ENCODE data around the gene MEIS2.

MEIS2 gene

DNA sequence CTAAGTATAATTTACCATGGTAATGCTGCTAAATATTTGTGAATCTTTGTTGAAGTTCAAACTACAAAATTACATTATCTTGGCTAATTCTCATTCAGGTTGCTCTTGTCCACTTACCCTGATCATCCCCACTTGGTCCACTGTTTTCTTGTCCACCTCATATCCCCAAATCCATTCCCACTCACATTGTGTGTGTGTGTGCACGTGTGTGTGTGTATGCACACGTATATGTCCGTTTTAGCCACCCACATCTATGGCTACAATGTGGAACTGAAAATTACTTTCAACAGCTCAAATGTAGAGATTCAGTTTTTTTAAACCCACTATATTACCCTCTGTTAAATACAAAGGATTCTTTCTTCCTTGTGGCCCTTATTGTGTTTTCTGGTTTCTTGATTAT lies 15.2 kb upstream of the MEIS2 start:
- FAIRE-seq (no peak), DNase-seq (ENCODE audit: insufficient read length, low spot score) (no peak)

DNA sequence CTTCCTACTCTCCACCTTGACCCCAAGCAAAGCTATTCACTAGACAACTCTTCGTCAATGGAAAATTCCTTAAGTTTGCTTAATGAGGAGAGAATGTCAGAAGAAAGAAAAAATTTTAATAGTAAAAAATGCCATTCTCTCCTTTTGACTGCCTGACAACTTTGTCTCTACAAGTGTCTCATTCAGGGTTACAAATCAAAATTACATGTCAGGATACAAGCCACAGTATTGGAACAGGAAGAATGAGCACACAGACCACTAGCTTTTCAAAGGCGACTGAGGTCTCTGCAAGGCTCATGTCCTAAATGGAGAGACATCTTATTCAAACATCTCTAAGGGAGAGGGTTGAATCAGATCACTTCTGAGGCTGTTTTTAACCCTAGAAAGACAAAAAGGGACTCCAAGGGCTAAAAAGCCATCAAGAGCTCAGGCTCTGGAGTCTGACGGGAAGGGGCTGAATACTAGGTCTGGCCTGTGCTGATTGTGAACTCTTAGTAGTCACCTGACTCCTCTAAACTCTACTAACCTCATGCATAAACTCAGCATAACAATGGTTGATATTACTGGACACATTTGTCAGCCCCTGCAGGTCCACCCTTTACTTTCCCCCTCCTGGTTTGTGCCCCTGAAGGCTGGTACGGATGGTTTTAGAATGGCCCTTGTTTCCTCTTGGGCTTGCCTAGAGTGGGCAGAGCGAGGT lies 12.8 kb upstream of the MEIS2 start:
- no peak for FAIRE-seq
- DNase-seq (ENCODE audit: insufficient read length, low spot score): no peak

DNA sequence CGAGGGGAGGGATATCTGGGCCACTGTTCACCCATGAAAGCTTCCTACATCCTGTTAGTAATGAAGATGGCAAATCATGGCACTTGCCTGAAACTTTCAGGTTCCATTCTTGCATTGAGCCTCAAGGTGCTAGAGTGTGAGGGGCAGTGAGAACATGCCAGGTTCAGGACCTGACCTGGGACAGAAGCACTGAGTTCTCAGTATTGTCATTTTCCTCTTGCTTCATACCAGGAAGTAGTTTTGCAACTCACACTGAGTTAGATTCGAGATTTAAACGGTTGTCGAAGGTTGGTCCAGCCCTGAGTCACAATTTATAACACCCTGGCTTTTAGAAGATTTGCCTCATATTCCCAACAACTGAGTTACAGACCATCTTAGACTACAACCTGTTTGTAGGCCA lies 11.8 kb upstream of the MEIS2 start:
- DNase-seq (ENCODE audit: insufficient read length, low spot score) (no peak), FAIRE-seq (no peak)

DNA sequence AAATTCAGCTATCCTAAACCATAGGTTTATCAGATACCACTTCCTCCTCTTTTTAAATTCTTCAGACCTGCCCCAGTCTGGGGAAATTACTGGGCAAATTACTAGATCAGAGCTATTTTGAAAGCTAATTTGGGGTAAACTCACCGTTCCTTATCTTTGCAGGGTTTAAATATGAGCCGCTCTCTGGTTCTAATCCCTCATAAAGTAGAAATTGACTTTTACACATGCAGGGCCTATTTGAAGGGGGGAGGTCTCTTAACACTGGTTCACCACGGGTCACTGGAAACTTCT lies 11.0 kb upstream of the MEIS2 start:
- FAIRE-seq (no peak), DNase-seq (ENCODE audit: insufficient read length, low spot score) (no peak)

DNA sequence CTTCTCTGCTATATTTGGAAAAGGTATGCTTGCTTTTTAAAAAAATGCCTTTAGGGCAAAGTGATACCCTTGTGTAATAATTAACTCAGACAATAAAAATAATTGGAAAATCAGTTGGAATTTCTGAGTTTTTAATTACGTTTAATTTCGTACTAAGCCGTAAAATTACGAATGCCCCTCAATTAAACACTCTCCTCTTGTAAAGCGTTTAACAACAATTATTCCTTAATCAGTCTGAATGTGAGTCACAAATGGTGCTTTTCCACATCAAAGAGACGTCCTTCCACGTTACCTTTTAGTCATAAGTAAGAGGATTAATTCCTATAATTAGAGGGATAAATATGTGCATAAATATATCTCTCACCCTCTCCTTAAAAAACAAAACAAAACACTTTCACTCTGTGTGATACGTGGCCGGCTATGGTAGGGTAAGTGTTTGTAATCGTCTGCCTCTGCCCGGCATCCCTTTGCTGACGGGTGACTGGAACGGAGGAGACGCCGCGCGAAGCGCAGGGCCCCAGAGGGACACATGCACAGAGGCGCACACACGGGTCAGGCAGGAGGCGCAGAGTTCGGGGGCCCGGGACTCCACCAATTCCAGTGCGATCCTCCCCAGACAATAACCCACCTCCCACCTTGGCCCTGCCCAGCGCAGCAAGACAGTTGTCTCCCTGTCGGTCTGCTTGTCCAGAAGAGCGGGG lies 9.7 kb upstream of the MEIS2 start:
- FAIRE-seq (no peak), DNase-seq (ENCODE audit: insufficient read length, low spot score) (no peak)

DNA sequence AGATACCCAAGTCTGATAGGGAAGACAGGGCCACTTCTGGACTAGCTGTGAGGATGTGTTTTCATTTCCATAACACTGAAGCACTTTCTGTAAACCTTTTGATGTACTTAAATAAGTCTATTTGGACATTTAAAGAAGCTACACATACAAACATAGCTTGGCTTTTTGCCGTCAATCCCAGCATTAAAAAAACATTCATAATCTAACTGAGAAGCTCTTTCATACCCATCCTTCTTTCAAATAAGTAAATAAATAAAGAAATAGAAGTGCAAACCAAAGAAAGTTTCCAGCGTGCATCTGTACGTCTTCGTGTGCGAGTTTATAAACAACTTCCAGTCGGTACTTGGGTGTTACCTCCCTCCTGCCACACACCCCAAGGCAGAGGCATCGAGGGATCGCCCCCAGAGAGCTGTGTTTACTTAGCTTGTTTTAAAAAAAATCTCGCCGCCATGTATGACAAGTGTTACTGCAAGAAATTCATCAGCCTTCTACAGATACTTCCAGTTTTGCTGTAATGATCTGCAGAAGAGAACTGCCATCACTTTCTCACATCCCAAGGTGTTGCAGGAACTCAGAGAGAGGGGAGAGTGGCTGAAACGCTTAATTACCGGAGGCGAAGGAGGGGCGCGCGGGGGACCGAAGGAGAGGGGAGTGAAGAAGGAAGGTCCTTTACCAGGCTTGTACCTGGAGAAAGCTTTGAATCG lies 9.0 kb upstream of the MEIS2 start:
- FAIRE-seq (no peak), DNase-seq (ENCODE audit: insufficient read length, low spot score) (no peak)

DNA sequence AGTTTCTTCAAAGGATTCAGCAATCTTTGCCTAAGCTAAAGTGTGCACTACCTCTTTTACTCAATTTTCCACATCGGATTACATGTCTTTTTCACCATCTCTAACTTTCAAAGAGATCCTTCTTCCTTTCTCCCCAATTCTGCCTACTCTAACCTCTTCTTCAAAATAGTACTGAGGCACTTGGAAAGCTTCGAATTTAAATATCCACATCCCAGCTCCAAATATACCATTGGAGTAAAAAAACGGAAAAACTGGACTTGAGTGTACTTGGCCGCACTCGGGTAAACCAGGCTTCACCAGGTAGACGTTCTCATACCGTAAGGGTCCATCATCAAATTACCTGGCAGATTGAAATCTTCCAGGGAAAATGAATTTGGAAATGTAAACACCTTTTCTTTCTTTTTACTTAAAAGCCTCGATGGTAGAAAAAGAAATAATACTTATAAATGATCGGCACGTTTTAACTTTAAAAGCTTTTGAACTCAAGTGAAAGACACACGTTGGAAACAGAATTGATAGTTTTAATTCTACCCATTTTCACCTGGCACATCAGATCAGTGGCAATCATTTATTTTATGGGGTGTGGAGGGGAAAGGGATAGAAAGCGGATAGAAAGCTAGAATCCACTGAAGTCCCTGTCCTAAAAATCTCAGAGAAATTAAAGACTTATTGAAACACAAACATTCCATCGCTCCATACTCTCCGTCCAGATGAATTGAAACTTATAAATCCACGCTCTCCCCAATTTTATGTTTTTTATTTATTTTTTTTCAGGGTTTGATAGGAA lies 8.2 kb upstream of the MEIS2 start:
- FAIRE-seq: no peak
- DNase-seq (ENCODE audit: insufficient read length, low spot score): no peak

DNA sequence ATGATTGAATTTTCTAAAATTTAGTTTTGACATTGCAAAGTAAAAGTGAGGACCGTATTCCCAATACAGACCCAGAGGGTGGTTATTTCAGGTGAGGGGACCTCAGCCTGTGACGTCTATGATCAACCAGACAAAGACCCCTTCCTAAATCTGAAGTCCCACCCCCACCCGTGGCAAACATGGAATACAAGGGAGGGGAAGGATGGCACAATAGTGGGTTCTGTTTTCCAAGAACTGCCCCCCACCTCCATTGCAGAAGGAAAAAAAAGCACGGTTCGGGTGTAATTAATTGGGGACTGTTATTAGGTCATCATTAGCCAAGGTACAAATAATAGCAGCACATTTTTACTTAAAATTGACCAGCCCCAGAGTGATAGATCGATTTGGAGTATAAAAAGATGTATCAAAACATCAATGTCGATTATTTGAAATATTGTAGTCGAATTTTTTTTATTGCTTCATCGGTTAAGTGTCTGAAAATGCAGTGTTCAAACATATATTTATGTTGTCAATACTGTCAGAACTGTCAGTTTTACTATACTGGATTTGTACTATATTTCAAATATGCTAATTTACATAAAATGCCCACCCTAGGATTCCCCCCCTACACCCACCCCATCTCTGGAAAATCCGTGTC lies 7.5 kb upstream of the MEIS2 start:
- no peak for FAIRE-seq
- no peak for DNase-seq (ENCODE audit: insufficient read length, low spot score)

DNA sequence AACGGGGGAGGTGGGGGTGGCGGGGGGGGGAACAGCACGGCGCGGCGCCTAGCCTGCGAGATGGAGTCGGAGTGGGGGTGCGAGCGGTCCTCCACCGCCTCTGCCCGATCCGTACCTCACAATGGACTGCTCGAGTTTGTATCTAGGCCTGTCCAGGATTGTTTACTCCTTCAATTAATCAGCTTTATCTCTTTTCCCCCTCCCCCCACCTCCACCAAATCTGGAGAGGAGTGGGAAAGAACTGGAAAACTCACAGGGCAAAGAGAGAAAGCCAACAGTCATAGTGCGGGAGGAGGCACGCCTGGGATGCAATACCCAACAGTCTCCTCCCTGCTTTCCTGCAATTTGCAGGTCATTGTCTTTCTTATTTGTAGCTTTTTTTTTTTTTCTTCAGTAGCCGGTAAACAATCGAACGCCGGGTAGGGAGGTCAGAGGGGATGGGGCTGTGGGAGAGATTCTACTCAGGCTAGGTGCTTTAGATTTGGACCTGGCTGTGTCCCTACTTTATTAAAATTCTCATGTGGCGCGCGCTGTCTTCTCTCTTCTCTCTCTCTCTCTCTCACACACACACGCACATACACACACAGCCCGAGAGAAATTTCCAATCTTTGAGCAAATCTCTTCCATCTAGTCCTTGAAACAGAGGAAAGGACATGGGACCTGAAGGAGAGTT lies 6.9 kb upstream of the MEIS2 start:
- DNase-seq (ENCODE audit: insufficient read length, low spot score) (no peak), FAIRE-seq (no peak)

DNA sequence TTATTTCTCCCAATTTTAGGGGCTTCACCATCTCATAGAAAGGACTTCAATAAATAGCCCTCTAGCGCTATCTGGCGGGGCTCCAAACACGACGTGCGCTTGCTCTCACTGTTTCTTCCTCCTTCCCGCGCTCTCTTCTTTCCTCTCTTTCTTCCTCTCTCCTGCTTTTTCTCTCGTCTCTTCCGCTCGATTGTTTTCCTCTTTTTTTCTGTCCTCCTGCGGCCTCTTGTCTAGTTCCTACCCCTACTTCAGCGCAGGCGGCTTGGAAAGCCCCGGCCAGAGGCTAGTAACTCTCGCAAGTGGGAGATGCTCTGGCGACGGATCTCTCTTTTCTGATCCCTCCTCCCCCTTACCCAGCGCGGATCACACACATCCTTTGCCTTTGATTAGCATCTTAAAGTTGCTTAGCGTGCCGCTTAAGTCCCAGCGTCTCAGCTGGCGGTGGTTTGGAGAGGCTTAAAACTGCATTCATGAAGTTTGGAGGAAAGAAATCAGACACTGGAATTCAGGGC lies 6.2 kb upstream of the MEIS2 start:
- DNase-seq (ENCODE audit: insufficient read length, low spot score) (no peak), FAIRE-seq (no peak)

DNA sequence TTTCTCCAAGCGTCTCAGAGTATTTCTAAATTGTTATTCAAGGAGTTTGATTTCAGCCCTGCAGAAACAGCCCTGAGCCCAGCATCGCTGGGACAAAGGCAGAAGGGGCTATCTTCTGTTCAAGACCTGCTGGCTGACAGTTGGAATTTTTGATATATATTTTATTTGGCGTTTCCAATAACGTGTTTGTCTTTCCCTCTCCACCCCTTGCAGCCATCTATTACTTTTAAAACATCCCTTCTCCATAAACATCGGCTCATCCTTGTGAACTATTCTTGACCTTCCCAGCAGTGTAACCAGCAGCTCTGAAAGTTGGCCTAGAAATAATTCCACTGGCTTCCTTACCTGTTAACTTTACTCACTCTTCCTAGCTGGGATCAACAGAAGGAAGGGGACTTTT lies 5.5 kb upstream of the MEIS2 start:
- DNase-seq (ENCODE audit: insufficient read length, low spot score): no peak
- no peak for FAIRE-seq

DNA sequence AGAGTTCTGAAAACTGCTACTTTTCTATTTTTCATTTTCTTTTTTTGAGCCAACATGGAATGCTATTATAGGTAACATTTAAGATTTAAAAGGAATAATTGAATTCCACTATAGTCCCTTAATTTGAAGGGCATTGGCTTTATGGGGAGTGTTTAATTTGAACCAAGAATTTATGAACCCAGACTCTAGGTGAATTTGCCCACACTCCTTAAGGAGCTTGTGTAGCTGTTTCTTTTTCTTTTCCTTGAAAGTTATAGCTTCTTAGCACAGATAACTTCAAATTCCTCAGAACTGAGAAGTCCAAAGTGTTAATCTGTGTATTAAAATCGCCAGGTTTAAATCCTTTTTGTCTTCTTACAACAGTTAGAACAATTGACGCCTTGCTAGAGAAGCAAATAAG lies 4.7 kb upstream of the MEIS2 start:
- DNase-seq (ENCODE audit: insufficient read length, low spot score) (no peak), FAIRE-seq (no peak)

DNA sequence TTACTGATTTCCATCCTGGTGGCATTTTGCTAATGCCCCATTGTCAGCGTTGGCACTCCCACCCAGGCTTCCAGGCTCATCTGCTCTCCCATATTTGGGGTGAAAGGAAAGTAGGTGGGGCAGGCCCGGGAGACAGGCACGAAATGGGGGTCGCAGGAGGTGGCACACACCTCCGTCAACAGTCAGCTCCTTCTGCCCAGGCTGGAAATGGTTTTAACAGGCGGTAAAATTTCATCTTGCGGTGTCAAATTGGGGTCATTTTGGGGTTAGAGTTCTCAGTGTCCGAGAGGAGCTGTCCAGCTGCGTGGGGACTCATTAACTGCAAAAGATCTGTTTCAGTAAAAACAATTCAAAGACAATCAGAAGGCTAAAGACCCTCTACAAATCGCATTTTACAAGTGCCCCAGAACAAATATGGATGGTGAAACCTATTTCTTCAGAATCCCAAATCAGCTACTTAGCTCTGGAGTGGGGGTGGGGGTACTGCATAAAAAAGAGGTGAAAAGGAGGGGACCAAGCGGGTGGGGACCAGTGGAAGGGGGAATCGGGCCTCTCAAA lies 4.2 kb upstream of the MEIS2 start:
- FAIRE-seq (no peak), DNase-seq (ENCODE audit: insufficient read length, low spot score) (no peak)

DNA sequence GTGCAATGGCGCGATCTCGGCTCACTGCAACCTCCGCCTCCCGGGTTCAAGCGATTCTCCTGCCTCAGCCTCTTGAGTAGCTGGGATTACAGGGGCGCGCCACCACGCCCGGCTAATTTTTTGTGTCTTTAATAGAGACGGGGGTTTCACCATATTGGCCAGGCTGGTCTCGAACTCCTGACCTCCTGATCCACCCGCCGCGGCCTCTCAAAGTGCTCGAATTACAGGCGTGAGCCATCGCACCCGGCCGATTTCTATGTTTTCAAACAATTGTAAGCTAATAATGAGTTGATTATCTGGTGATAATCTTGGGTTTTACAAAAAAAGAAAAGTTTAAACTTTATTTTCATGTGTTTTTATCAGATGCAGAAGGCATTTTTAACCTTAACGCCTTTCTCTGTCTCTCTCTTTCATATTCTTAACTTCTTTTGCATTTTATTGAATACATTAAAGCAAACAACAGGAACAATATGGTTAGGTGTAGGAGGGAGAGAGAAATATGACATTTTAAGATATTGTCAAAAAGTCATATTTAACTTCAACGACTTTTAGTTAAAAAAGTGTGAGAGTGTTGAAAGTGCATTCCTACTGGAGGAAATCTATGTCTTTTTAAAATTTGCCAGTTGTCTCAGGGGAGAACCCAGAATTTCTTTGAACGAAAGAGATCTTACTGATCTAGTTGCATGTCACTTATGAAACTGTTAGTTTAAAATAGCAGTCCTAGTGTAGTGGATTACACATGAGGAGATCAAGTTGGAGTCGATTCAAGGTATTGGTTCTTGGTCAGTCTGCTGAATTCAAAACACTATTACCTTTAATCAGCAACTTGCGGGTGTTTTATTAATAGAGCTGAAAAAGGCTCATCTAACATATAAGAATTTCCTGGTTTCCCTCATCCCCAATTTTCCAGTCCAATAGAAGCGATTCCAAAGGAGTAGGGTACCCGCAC lies 3.4 kb upstream of the MEIS2 start:
- DNase-seq (ENCODE audit: insufficient read length, low spot score) (no peak), FAIRE-seq (no peak)

DNA sequence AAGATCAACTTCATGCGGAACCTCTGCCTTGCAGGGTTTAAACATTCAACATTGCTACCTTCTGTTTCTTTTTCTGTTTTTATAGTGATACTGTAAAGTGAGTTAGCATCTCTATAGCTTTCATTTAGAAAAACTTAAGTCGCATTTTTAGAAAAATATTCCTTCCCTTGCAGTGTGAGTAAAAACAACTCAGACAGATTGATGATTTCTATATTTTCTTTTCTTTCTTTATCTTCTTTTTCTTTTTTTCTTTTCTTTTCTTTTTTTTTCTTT lies 2.8 kb upstream of the MEIS2 start:
- DNase-seq (ENCODE audit: insufficient read length, low spot score): no peak
- no peak for FAIRE-seq

DNA sequence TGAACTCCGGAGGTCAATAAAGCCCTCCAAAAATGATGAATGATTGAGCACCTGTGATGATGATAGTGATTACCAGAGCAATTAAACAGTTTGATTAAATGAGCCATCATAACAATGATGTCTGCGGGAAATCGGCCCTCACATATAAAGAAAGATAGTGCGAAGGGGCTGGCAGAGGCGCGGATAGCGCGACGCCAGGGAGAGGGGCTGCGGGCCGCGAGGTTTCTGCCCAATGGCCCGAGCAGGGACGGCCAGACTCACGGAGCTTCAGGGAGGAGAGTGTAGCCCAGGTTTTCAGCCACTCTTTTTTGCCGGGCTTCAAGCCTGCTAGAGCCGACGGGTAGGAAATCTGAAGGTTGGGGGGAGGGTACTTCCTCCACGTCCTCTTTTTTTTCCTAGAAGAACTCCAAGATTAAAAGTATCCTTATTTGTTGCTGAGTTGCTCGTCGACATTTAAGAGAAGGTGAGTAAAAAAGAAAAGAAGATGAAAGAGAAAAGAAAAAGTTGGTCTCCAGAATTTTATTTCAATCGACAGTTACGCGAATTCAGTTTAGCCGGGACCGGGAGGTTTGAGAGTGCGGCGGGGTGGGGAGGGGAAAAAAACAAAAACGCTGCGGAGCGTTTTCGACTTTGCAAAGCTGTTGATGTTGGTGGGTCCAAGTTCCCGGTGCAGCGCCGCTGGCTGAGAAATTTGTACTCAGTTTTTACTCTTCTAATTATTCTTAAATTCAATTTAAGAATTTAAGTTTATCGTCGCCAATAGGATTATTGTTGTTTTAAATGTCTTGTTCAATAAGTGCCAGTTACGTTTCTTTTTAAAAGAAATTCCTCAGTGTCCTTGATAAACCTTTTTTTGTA lies 2.2 kb upstream of the MEIS2 start:
- DNase-seq (ENCODE audit: insufficient read length, low spot score): no peak
- FAIRE-seq: no peak

DNA sequence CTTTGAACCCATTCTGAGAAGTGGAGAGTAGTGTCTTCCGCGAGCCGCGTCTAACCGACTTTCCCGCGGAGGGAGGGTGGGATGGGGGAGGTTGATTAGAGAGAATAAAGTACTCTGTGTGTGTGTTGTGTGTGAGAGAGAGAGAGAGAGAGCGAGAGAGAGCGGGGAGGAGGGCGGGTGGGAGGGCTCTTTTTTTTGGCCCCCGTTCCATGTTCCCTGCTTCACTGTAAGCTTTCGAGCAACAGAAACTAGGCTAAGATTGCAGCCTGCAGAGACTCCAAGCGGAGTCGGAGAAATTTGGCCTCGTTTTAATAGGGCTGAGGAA lies 1.6 kb upstream of the MEIS2 start:
- no peak for DNase-seq (ENCODE audit: insufficient read length, low spot score)
- FAIRE-seq: no peak

DNA sequence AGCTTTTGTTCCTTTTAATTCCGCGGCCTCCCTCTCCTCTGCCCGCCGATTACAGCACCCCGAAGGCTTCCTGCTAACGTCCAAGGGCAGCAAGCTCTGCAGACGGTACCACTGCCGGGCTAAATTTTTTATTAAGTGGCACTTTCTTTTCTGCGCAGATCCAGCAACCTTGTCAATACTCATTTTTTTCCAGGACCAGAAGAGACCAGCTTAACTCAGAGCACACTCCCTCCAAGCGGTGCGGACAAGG lies 542 bp upstream of the MEIS2 start:
- no peak for DNase-seq (ENCODE audit: insufficient read length, low spot score)
- peak; percentile 83 for FAIRE-seq
